NT2/D1 (cell line): Measurements from ENCODE around the gene CCDC88C.

Experiments
- DNase-seq: peaks from one replicate; pipeline ENCODE4 v3.0.0-alpha.2; 2011; ENCODE audit warnings: low read depth, low spot score
- H3K27me3 ChIP-seq: 2 replicates; pipeline ENCODE4 v1.6.0; 2011; ENCODE audit warnings: mild to moderate bottlenecking; ENCODE audit not compliant: insufficient read length, insufficient read depth
- H3K36me3 ChIP-seq: 2 replicates; pipeline ENCODE4 v1.6.1; 2011; ENCODE audit warnings: mild to moderate bottlenecking, low read length, mixed read lengths; ENCODE audit not compliant: insufficient read depth, insufficient read length
- H3K4me1 ChIP-seq: 2 replicates; pipeline ENCODE4 v1.5.1; 2011; ENCODE audit not compliant: insufficient read depth, insufficient read length
- H3K4me3 ChIP-seq: 2 replicates; pipeline ENCODE4 v1.5.1; 2011; ENCODE audit warnings: low read depth; ENCODE audit not compliant: insufficient read length
- H3K9ac ChIP-seq: 2 replicates; pipeline ENCODE4 v1.6.0; 2011; ENCODE audit warnings: low read depth; ENCODE audit not compliant: insufficient read length
- H3K9me3 ChIP-seq: 2 replicates; pipeline ENCODE4 v1.5.1; 2011; ENCODE audit warnings: mild to moderate bottlenecking, low read length; ENCODE audit not compliant: insufficient read depth
- SUZ12 ChIP-seq: IDR thresholded peaks from 2 replicates; pipeline ENCODE4 v1.6.1; 2011; ENCODE audit not compliant: insufficient read length, insufficient read depth; ENCODE audit errors: extremely low read depth
- YY1 ChIP-seq: IDR thresholded peaks from 2 replicates; pipeline ENCODE4 v1.6.1; 2011; ENCODE audit not compliant: insufficient read length, insufficient read depth
- ZNF274 ChIP-seq: IDR thresholded peaks from 2 replicates; pipeline ENCODE4 v1.6.1; 2011; ENCODE audit warnings: mild to moderate bottlenecking, low read depth, low read length

Gene CCDC88C

GRCh38 chr14:91328313-91329050 is 89.1 kb downstream of the CCDC88C start:
- TF ChIP-seq YY1 (no peak), SUZ12 (no peak)
- DNase-seq: no peak
- Histone ChIP-seq H3K36me3 (peaks cover 18% of the 10 kb centered on the region), H3K4me3 (no peak overlapping the region), H3K4me1 (peaks cover 16% of the 10 kb centered on the region), H3K9me3 (no peaks in the 10 kb centered on the region), H3K27me3 (no peaks in the 10 kb centered on the region), H3K9ac (no peak overlapping the region)

DNA sequence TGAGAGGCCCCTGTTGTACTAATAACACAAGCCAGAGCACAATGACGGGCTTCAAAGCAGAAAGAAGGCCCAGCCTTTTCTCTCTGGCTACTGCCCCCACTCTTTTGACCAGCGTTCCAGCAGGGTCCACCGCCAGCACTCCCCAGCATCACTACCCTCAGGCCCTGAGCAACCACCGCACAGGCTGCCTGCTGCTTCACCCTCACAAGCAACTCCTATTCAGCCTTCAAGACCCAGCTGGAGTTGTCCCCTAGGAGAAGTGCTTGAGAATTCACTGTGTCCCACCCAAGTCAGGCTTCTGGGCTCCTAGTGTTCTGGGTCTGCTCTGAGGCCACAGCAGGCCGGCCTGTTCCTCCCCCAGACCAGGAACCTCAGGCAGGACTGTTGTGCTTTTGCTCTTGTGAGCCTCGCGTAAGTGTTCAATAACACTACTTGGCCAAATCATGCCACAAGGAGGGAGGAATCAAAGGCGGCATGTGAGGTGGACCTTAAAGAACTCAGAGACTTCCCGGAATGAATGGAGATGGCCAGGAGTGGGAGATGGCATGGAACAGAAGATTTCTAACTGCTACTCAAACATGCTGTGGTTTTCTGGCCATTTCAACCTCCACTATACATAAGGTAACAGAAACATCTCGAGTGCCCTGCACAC is 89.8 kb downstream of the CCDC88C start:
- Histone ChIP-seq H3K9ac (no peak overlapping the region), H3K4me1 (peaks cover 16% of the 10 kb centered on the region), H3K4me3 (no peak overlapping the region), H3K36me3 (peaks cover 20% of the 10 kb centered on the region), H3K9me3 (no peaks in the 10 kb centered on the region), H3K27me3 (no peaks in the 10 kb centered on the region)
- DNase-seq: no peak
- TF ChIP-seq ZNF274: no peak
- TF ChIP-seq YY1: no peak
- TF ChIP-seq SUZ12: no peak

DNA sequence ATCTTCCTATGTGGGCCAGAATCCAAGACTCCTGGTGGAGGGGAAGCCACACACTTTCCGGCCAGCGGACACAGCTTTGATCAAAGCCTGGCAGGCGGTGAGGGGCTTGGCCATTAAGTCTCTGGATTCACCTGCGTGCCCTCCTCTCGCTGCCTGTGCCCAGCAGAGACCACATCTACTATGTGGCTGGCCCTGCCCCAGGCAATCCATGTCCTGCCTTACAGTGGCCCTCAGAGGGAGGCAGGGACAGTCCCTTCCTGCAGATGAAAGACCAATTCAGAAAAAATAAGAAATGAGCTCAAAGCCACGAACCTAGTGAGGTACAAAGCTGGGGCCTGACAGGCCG is 90.4 kb downstream of the CCDC88C start:
- no peak for DNase-seq
- TF ChIP-seq SUZ12: no peak
- TF ChIP-seq ZNF274: no peak
- TF ChIP-seq YY1: no peak
- Histone ChIP-seq H3K9ac (no peak overlapping the region), H3K4me1 (peaks cover 16% of the 10 kb centered on the region), H3K9me3 (no peaks in the 10 kb centered on the region), H3K4me3 (no peak overlapping the region), H3K36me3 (peaks cover 22% of the 10 kb centered on the region), H3K27me3 (no peaks in the 10 kb centered on the region)

- no peak for DNase-seq
- H3K4me1 ChIP-seq: peaks cover 16% of the 10 kb centered on the region
- TF ChIP-seq SUZ12 (no peak), YY1 (no peak), ZNF274 (no peak)
These were observed 90.9 kb downstream of the CCDC88C start for GRCh38 chr14:91326514-91327249.

GRCh38 chr14:91324606-91325575 is 92.7 kb downstream of the CCDC88C start:
- peaks cover 8% of the 10 kb centered on the region for H3K4me1 ChIP-seq
- no peaks in the 10 kb centered on the region for H3K9me3 ChIP-seq
- DNase-seq: no peak
- TF ChIP-seq ZNF274 (no peak), YY1 (no peak), SUZ12 (no peak)
- H3K27me3 ChIP-seq: no peaks in the 10 kb centered on the region
- no peak overlapping the region for H3K9ac ChIP-seq
- peaks cover 40% of the 10 kb centered on the region for H3K36me3 ChIP-seq
- no peak overlapping the region for H3K4me3 ChIP-seq

More at GRCh38 chr14:91326514-91327249, 90.9 kb downstream of the CCDC88C start:
- H3K27me3 ChIP-seq: no peaks in the 10 kb centered on the region
- no peak overlapping the region for H3K9ac ChIP-seq
- no peak overlapping the region for H3K4me3 ChIP-seq
- H3K9me3 ChIP-seq: no peaks in the 10 kb centered on the region
- H3K36me3 ChIP-seq: peaks cover 25% of the 10 kb centered on the region

GRCh38 chr14:91323671-91324605 is 93.7 kb downstream of the CCDC88C start:
- Histone ChIP-seq H3K4me1 (peaks cover 4% of the 10 kb centered on the region), H3K9me3 (no peaks in the 10 kb centered on the region), H3K4me3 (no peak overlapping the region), H3K9ac (no peak overlapping the region), H3K27me3 (no peaks in the 10 kb centered on the region), H3K36me3 (peaks cover 43% of the 10 kb centered on the region)
- peak; percentile 20 for DNase-seq
- TF ChIP-seq YY1 (no peak), ZNF274 (no peak), SUZ12 (no peak)
